HUES64 (cell line): ENCODE data around the gene HOMER3.

Source experiments
- H3K27ac ChIP-seq: 2 replicates; pipeline ENCODE4 v1.7.0; 2013; ENCODE audit warnings: low read depth, low read length, inconsistent platforms
- H3K27me3 ChIP-seq: 2 replicates; pipeline ENCODE4 v1.6.1; 2013; ENCODE audit warnings: mild to moderate bottlenecking, low read length; ENCODE audit not compliant: insufficient read depth
- H3K36me3 ChIP-seq: 2 replicates; pipeline ENCODE4 v1.6.1; 2013; ENCODE audit warnings: mild to moderate bottlenecking, low read length; ENCODE audit not compliant: insufficient read depth
- H3K4me1 ChIP-seq: 2 replicates; pipeline ENCODE4 v1.6.1; 2013; ENCODE audit warnings: mild to moderate bottlenecking, low read length, moderate library complexity; ENCODE audit not compliant: insufficient read depth
- H3K4me3 ChIP-seq: 2 replicates; pipeline ENCODE4 v1.5.1; 2013; ENCODE audit warnings: mild to moderate bottlenecking, low read length, moderate library complexity
- H3K9ac ChIP-seq: 2 replicates; pipeline ENCODE4 v1.6.1; 2013; ENCODE audit warnings: mild to moderate bottlenecking, low read depth, low read length
- H3K9me3 ChIP-seq: 2 replicates; pipeline ENCODE4 v1.6.1; 2013; ENCODE audit warnings: low read depth, low read length; ENCODE audit not compliant: insufficient read depth
- WGBS: fragments of 150-250, 120-280 bp; methylation state at CpG from one replicate; pipeline ENCODE4 v1.1.7; 2013; ENCODE audit warnings: missing lambda C conversion rate; 5-methylcytosine and 5-hydroxymethylcytosine counted together

The HOMER3 gene

GRCh38 chr19:18893587-18894253 lies 47.3 kb downstream of the HOMER3 start:
- H3K4me1 ChIP-seq, result peaks cover 6% of the 10 kb centered on the region
- H3K9ac ChIP-seq, result no peak overlapping the region
- no peaks in the 10 kb centered on the region for H3K9me3 ChIP-seq
- H3K27ac ChIP-seq, result no peak overlapping the region
- peaks cover 4% of the 10 kb centered on the region; the same call in 1 of the 2 replicates for H3K36me3 ChIP-seq
- WGBS, result 83% methylated on average over 17 of the region's 18 CpGs
- H3K4me3 ChIP-seq, result no peak overlapping the region
- peaks cover 17% of the 10 kb centered on the region for H3K27me3 ChIP-seq

GRCh38 chr19:18889949-18890745 lies 50.9 kb downstream of the HOMER3 start:
- no peak overlapping the region for H3K9ac ChIP-seq
- WGBS, result 92% methylated on average over 10 of the region's 10 CpGs
- H3K9me3 ChIP-seq, result no peaks in the 10 kb centered on the region

GRCh38 chr19:18886972-18887371 lies 54.0 kb downstream of the HOMER3 start:
- H3K9ac ChIP-seq, result no peak overlapping the region
- H3K36me3 ChIP-seq, result peaks cover 21% of the 10 kb centered on the region
- 95% methylated on average over 4 of the region's 4 CpGs for WGBS
- H3K9me3 ChIP-seq, result no peaks in the 10 kb centered on the region
- no peak overlapping the region for H3K27ac ChIP-seq
- H3K27me3 ChIP-seq, result no peaks in the 10 kb centered on the region
- H3K4me3 ChIP-seq, result no peak overlapping the region
- H3K4me1 ChIP-seq, result no peaks in the 10 kb centered on the region

More at GRCh38 chr19:18889949-18890745, 50.9 kb downstream of the HOMER3 start:
- no peak overlapping the region for H3K27ac ChIP-seq
- peaks cover 6% of the 10 kb centered on the region for H3K4me1 ChIP-seq
- peaks cover 5% of the 10 kb centered on the region; the same call in 1 of the 2 replicates for H3K27me3 ChIP-seq
- H3K36me3 ChIP-seq, result peaks cover 11% of the 10 kb centered on the region
- H3K4me3 ChIP-seq, result no peak overlapping the region

GRCh38 chr19:18883526-18884304 lies 57.3 kb downstream of the HOMER3 start:
- H3K4me1 ChIP-seq, result no peaks in the 10 kb centered on the region
- peaks cover 31% of the 10 kb centered on the region for H3K36me3 ChIP-seq
- H3K9me3 ChIP-seq, result no peaks in the 10 kb centered on the region
- no peak overlapping the region for H3K4me3 ChIP-seq
- H3K27me3 ChIP-seq, result no peaks in the 10 kb centered on the region
- WGBS, result 93% methylated on average over 30 of the region's 30 CpGs
- no peak overlapping the region for H3K9ac ChIP-seq
- H3K27ac ChIP-seq, result no peak overlapping the region

DNA sequence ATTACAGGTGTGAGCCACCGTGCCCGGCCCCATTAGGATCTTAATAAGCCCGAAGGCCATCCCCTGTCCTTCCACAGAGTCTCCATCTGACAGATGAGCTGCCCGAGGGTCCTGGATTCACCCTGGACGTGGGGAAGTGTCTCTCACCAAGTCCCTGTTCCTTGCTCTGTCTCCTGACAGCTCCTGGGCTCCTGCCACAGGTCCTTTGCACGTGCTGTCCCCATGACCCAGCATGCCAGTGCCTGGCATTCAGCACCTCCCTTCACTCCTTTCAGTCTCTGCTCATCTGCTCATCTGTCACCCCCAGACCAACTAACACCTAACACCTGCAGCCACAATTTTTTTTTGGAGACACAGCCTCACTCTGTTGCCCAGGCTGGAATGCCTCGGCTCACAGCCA lies 59.5 kb downstream of the HOMER3 start:
- 0 out of 2 replicates have a peak, but pooled peaks cover 4% of the 10 kb centered on the region for H3K9me3 ChIP-seq
- H3K9ac ChIP-seq, result no peak overlapping the region
- no peak overlapping the region for H3K27ac ChIP-seq
- H3K36me3 ChIP-seq, result peaks cover 45% of the 10 kb centered on the region
- 93% methylated on average over 7 of the region's 7 CpGs for WGBS
- H3K4me1 ChIP-seq, result no peaks in the 10 kb centered on the region
- no peak overlapping the region for H3K4me3 ChIP-seq
- no peaks in the 10 kb centered on the region for H3K27me3 ChIP-seq

DNA sequence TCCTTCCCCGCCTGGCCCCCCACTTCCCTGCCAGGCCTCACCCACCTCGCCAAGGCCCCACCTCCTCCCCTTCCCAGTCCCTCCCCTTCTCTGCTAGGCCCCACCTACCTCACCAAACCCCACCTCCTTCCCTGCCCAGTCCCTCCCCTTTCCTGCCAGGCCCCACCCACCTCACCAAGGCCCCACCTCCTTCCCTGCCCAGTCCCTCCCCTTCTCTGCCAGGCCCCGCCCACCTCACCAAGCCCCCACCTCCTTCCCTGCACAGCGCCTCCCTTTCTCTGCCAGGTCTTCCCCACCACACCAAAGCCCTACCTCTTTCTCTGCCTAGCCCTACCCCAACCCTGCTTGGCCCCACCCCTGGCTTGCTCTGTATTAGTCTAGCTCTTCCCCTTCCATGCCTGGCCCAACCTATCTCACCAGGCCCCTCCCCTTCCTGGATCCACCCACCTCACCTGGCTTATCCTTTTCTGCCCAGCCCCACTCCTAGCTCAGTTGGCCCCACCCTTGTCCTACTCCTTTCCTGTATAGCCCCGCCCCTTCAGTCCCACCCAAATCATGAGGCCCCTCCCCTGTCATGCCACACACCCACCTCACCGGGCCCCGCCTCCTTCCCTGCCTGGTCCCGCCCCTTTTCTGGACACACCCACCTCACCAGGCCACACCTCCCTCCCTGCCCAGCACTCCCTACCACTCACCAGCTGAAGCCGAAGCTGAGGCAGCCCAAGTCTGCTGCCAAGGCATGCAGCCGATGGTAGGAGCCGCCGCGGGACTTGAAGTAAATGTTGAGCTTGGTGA lies 61.2 kb downstream of the HOMER3 start:
- WGBS, result 76% methylated on average over 13 of the region's 13 CpGs

More for the DNA sequence above, 61.2 kb downstream of the HOMER3 start:
- H3K4me3 ChIP-seq, result no peak overlapping the region
- H3K36me3 ChIP-seq, result peaks cover 46% of the 10 kb centered on the region
- 0 out of 2 replicates have a peak, but pooled peaks cover 4% of the 10 kb centered on the region for H3K9me3 ChIP-seq
- no peak overlapping the region for H3K9ac ChIP-seq
- no peak overlapping the region for H3K27ac ChIP-seq
- H3K4me1 ChIP-seq, result no peaks in the 10 kb centered on the region
- H3K27me3 ChIP-seq, result no peaks in the 10 kb centered on the region
